ENCODE data around the gene PLA2G3.
"Not testable (repeated sequence)": the region's sequence is repeated elsewhere in the genome, so short reads cannot be mapped to it uniquely, and the experiment has no call there.

Gene PLA2G3

DNA sequence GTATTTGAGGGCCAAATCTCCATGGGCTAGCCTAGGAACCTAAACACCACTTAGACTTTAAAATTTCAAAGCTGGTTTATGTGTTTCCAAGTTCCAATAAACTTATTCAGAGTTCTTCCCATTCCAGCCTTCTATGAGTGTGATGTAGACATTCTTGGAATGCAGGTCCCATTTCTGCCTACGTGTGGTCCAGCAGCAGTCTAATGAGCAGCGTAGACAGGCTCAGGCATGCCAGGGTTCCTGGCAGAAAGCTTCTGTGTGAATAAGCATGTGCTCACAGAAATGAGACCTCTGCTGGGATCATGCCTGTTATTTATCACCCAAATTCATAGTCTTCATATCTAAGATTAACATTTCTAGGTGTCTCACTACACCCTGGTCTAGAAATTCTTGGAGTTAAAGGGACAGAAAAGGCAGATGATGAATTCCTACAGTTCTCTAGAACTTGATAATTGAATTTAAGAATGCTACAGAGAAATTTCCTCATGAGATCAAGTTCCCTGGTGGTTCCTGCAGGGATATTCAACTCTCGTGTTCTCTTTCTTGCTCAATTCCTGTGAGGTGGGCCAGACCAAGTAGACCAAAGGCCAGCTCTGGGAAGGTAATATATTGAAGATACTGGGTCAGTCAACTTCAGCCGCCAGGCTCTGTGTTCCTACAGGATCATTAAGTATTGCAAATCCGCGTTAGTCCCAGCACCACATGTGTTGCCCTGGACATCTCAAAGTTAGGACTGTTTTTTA is 37.3 kb upstream of the PLA2G3 start:
- no peaks in the 10 kb centered on the region for H3F3A ChIP-seq (ENCODE audit: low read depth)
- no peak overlapping the region for H3K9ac ChIP-seq (ENCODE audit: low read depth, low read length, poor library complexity, severe bottlenecking)
- H3K4me2 ChIP-seq (ENCODE audit: low read depth, low read length, poor library complexity, severe bottlenecking): no peak overlapping the region
- no peaks in the 10 kb centered on the region for H4K20me1 ChIP-seq (ENCODE audit: insufficient read depth, low read length, poor library complexity, severe bottlenecking)
- H3K9me2 ChIP-seq (replicated peaks; ENCODE audit: low read depth, low read length): no peaks in the 10 kb centered on the region
- H3K4me3 ChIP-seq (ENCODE audit: low read length, poor library complexity, severe bottlenecking): no peak overlapping the region
- no peaks in the 10 kb centered on the region for H3K9me3 ChIP-seq (ENCODE audit: insufficient read depth, low read depth, low read length)
- TF ChIP-seq, protein P1, sequence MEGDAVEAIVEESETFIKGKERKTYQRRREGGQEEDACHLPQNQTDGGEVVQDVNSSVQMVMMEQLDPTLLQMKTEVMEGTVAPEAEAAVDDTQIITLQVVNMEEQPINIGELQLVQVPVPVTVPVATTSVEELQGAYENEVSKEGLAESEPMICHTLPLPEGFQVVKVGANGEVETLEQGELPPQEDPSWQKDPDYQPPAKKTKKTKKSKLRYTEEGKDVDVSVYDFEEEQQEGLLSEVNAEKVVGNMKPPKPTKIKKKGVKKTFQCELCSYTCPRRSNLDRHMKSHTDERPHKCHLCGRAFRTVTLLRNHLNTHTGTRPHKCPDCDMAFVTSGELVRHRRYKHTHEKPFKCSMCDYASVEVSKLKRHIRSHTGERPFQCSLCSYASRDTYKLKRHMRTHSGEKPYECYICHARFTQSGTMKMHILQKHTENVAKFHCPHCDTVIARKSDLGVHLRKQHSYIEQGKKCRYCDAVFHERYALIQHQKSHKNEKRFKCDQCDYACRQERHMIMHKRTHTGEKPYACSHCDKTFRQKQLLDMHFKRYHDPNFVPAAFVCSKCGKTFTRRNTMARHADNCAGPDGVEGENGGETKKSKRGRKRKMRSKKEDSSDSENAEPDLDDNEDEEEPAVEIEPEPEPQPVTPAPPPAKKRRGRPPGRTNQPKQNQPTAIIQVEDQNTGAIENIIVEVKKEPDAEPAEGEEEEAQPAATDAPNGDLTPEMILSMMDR (conservative IDR thresholded peaks at IDR 0.05; ENCODE audit: low read length): no peak
- no peak for TF ChIP-seq EZH2phosphoT487 (IDR thresholded peaks at IDR 0.05; ENCODE audit: borderline replicate concordance)
- H2AFZ ChIP-seq (ENCODE audit: low read length): no peak overlapping the region
- no peaks in the 10 kb centered on the region for H3K79me2 ChIP-seq (ENCODE audit: insufficient read depth, low read length)
- H3K4me1 ChIP-seq (ENCODE audit: insufficient read depth, low read length, poor library complexity, severe bottlenecking): no peaks in the 10 kb centered on the region
- no peaks in the 10 kb centered on the region for H3K36me3 ChIP-seq (ENCODE audit: insufficient read depth, low read length)
- no peaks in the 10 kb centered on the region for H3K27me3 ChIP-seq (ENCODE audit: insufficient read depth, low read length, poor library complexity, severe bottlenecking)

DNA sequence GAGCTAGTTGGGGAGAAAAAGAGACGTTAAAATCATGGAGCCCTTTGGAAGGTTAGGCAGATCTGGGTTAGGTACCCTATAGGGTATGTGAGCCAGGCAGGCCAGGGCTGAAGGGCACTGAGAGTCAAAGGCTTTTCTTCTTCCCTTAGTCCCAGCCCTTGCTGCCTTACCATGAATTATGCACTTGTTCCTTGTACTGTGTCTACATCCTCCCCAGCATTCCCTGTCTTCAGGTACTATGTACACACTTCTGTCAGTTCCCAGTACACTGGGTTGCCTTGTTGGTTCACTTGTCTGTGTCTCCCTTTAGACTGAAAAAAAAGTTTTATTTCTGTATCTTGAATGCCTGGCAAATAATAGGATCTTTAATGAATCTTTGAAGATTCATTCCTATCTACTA is 36.6 kb upstream of the PLA2G3 start:
- Histone ChIP-seq H3K79me2 (ENCODE audit: insufficient read depth, low read length) (no peaks in the 10 kb centered on the region), H4K20me1 (ENCODE audit: insufficient read depth, low read length, poor library complexity, severe bottlenecking) (no peaks in the 10 kb centered on the region), H2AFZ (ENCODE audit: low read length) (no peak overlapping the region), H3K27me3 (ENCODE audit: insufficient read depth, low read length, poor library complexity, severe bottlenecking) (no peaks in the 10 kb centered on the region), H3K4me1 (ENCODE audit: insufficient read depth, low read length, poor library complexity, severe bottlenecking) (no peaks in the 10 kb centered on the region), H3K9me3 (ENCODE audit: insufficient read depth, low read depth, low read length) (no peaks in the 10 kb centered on the region), H3K36me3 (ENCODE audit: insufficient read depth, low read length) (no peaks in the 10 kb centered on the region), H3K9me2 (replicated peaks; ENCODE audit: low read depth, low read length) (no peaks in the 10 kb centered on the region), H3K4me2 (ENCODE audit: low read depth, low read length, poor library complexity, severe bottlenecking) (no peak overlapping the region), H3K4me3 (ENCODE audit: low read length, poor library complexity, severe bottlenecking) (no peak overlapping the region), H3K9ac (ENCODE audit: low read depth, low read length, poor library complexity, severe bottlenecking) (no peak overlapping the region), H3F3A (ENCODE audit: low read depth) (no peaks in the 10 kb centered on the region)
- TF ChIP-seq, protein P1 (conservative IDR thresholded peaks at IDR 0.05; ENCODE audit: low read length): no peak
- no peak for TF ChIP-seq EZH2phosphoT487 (IDR thresholded peaks at IDR 0.05; ENCODE audit: borderline replicate concordance)

DNA sequence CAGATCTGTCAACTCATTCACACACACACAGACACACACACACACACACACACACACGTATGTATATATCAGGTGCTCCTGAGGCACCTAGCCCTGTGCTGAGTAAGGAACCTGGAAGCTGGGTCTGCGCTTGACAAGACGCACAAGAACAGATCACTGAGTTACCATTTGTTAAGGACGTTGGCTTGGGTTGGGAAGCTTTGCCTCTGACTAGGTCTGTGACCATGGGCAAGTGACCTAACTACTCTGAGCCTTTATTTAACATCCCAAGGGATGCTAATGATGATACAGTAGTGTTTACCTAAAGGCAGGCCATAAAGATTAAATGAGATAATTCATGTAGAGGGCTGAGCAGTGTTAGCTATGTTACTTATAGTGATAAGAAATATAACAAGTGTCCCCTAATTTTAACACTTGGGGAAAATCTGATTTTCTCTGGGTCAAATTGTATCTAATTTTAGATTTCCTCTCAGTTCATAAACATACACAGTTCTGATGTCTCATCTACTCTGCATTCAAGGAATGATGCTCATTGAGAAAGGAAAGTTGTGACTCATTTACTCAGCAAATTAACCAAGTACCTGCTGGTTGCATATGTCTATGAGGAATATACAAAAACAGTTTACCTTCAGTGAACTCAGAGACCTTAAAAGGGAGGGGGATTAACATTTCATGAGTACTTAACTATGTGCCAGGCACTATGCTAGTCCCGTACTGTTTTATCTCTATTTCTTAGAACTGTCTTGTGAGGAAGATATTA is 33.3 kb upstream of the PLA2G3 start:
- no peak overlapping the region for H3K4me2 ChIP-seq (ENCODE audit: low read depth, low read length, poor library complexity, severe bottlenecking)
- H3F3A ChIP-seq (ENCODE audit: low read depth): no peaks in the 10 kb centered on the region
- no peaks in the 10 kb centered on the region for H3K9me3 ChIP-seq (ENCODE audit: insufficient read depth, low read depth, low read length)
- H3K9ac ChIP-seq (ENCODE audit: low read depth, low read length, poor library complexity, severe bottlenecking): no peak overlapping the region
- no peaks in the 10 kb centered on the region for H4K20me1 ChIP-seq (ENCODE audit: insufficient read depth, low read length, poor library complexity, severe bottlenecking)
- peaks cover 1% of the 10 kb centered on the region for H3K4me1 ChIP-seq (ENCODE audit: insufficient read depth, low read length, poor library complexity, severe bottlenecking)
- no peaks in the 10 kb centered on the region for H3K9me2 ChIP-seq (replicated peaks; ENCODE audit: low read depth, low read length)
- H2AFZ ChIP-seq (ENCODE audit: low read length): no peak overlapping the region
- H3K4me3 ChIP-seq (ENCODE audit: low read length, poor library complexity, severe bottlenecking): no peak overlapping the region
- H3K27me3 ChIP-seq (ENCODE audit: insufficient read depth, low read length, poor library complexity, severe bottlenecking): no peaks in the 10 kb centered on the region
- H3K36me3 ChIP-seq (ENCODE audit: insufficient read depth, low read length): no peaks in the 10 kb centered on the region
- peaks cover 10% of the 10 kb centered on the region; the same call in 1 of the 2 replicates for H3K79me2 ChIP-seq (ENCODE audit: insufficient read depth, low read length)
- TF ChIP-seq, protein P1 (conservative IDR thresholded peaks at IDR 0.05; ENCODE audit: low read length): no peak
- no peak for TF ChIP-seq EZH2phosphoT487 (IDR thresholded peaks at IDR 0.05; ENCODE audit: borderline replicate concordance)

DNA sequence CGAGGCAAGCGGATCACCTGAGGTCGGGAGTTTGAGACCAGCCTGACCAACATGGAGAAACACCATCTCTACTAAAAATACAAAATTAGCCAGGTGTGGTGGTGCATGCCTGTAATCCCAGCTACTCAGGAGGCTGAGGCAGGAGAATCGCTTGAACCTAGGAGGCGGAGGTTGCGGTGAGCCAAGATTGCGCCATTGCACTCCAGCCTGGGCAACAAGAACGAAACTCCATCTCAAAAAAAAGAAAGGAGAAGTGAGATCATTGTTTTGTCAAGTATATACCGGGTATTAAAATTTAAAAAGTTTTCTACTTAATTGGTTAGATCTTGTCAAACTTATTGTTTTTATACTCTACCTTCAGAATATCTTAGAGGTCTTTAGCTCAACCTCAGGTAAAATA is 31.4 kb upstream of the PLA2G3 start:
- H2AFZ ChIP-seq (ENCODE audit: low read length); H3K9ac ChIP-seq (ENCODE audit: low read depth, low read length, poor library complexity, severe bottlenecking); H3K4me2 ChIP-seq (ENCODE audit: low read depth, low read length, poor library complexity, severe bottlenecking); H3K9me2 ChIP-seq (replicated peaks; ENCODE audit: low read depth, low read length); H3K27me3 ChIP-seq (ENCODE audit: insufficient read depth, low read length, poor library complexity, severe bottlenecking); H3K4me3 ChIP-seq (ENCODE audit: low read length, poor library complexity, severe bottlenecking); H3K9me3 ChIP-seq (ENCODE audit: insufficient read depth, low read depth, low read length); H4K20me1 ChIP-seq (ENCODE audit: insufficient read depth, low read length, poor library complexity, severe bottlenecking); H3K36me3 ChIP-seq (ENCODE audit: insufficient read depth, low read length); H3K4me1 ChIP-seq (ENCODE audit: insufficient read depth, low read length, poor library complexity, severe bottlenecking); H3F3A ChIP-seq (ENCODE audit: low read depth): not testable (repeated sequence)
- peaks cover 10% of the 10 kb centered on the region; the same call in 1 of the 2 replicates for H3K79me2 ChIP-seq (ENCODE audit: insufficient read depth, low read length)
